HCT116 (cell line): ENCODE data around the gene RBBP8NL. TPM values are rescaled to one million over a fixed set of nuclear protein-coding genes. Genes with fewer than 3 reads are reported as not detected.

Source experiments
- ATAC-seq: fragments of 200-7000 bp; cut with Tn5 transposase; 2 replicates; pipeline ENCODE4 v1.9.1; 2020; ENCODE audit warnings: mild to moderate bottlenecking, moderate library complexity
- BruUV-seq: library from RNA; stranded (reverse); fragments of 400-500 nt; replicated peaks from 2 replicates; lab custom pipeline; 2021; lab: Mats Ljungman, UMichigan
- CTCF ChIA-PET: fragments of 300-600 bp; sonication (Branson Sonifier 250); formaldehyde crosslinking; loops from one replicate; lab custom pipeline; 2021; ENCODE audit warnings: antibody characterized with exemption; lab: Charles Lee
- POLR2A ChIA-PET: fragments of 300-600, 350-600 bp; sonication (Branson Sonifier 250); formaldehyde crosslinking; loops from one replicate; lab custom pipeline; 2021; ENCODE audit warnings: antibody characterized with exemption; lab: Charles Lee
- RAD21 ChIA-PET, 2 experiments: fragments of 300-600 bp; sonication (Branson Sonifier 250); formaldehyde crosslinking; loops; one replicate each; lab custom pipeline; 2023; ENCODE audit warnings: low total read pairs in 2 of 2; ENCODE audit not compliant: uncharacterized antibody in 2 of 2, unreplicated experiment in 2 of 2, low non-redundant PET in 1 of 2; lab: Charles Lee
- DNase-seq: peaks from one replicate; pipeline ENCODE4 v3.0.0-alpha.2; 2010; ENCODE audit warnings: low read depth, low spot score
- H2AFZ ChIP-seq: fragments of 200-600 bp; shearing (Covaris generic), sonication (generic); 2 replicates; pipeline ENCODE4 v1.6.1; 2017; ENCODE audit warnings: low read depth, mixed run types, mixed read lengths, antibody characterized with exemption, low read length; ENCODE audit not compliant: poor library complexity, severe bottlenecking
- H3K27ac ChIP-seq: 2 replicates; pipeline ENCODE4 v1.5.1; 2012; ENCODE audit warnings: low read depth, low read length
- H3K27me3 ChIP-seq: fragments of 200-600 bp; sonication (generic); 2 replicates; pipeline ENCODE4 v1.6.1; 2016; ENCODE audit warnings: mixed run types, low read length, mixed read lengths; ENCODE audit not compliant: insufficient read depth
- H3K36me3 ChIP-seq, 2 experiments: fragments of 200-500 bp in 1 of 2; fragments of 200-600 bp in 1 of 2; sonication (Bioruptor generic) in 1 of 2; sonication (generic) in 1 of 2; 2 replicates each; pipeline versions ENCODE4 v1.5.1 to v1.6.1; 2014 to 2016; ENCODE audit warnings: low read length in 2 of 2, inconsistent platforms in 1 of 2, mixed read lengths in 1 of 2, mixed run types in 1 of 2; ENCODE audit not compliant: insufficient read depth in 2 of 2, control insufficient read depth in 1 of 2
- H3K4me1 ChIP-seq, 2 experiments: fragments of 200-600 bp in 1 of 2; sonication (generic) in 1 of 2; 2 replicates each; pipeline versions ENCODE4 v1.5.1 to v1.6.1; 2012 to 2017; ENCODE audit warnings: low read length in 2 of 2, inconsistent platforms in 1 of 2, mild to moderate bottlenecking in 1 of 2, mixed read lengths in 1 of 2, mixed run types in 1 of 2, moderate library complexity in 1 of 2; ENCODE audit not compliant: insufficient read depth in 2 of 2, control insufficient read depth in 1 of 2
- H3K4me2 ChIP-seq: fragments of 200-600 bp; sonication (generic); 2 replicates; pipeline ENCODE4 v1.6.1; 2017; ENCODE audit warnings: mixed run types, low read length, mixed read lengths
- H3K4me3 ChIP-seq, 2 experiments: fragments of 200-600 bp in 1 of 2; sonication (generic) in 1 of 2; replicated peaks in 1 of 2; 2 replicates each; pipeline ENCODE4 v1.5.1; 2011 to 2016; ENCODE audit warnings: low read length in 2 of 2, control low read depth in 1 of 2, low read depth in 1 of 2, mild to moderate bottlenecking in 1 of 2, mixed read lengths in 1 of 2, mixed run types in 1 of 2
- H3K79me2 ChIP-seq: fragments of 200-600 bp; sonication (generic); 2 replicates; pipeline ENCODE4 v1.6.1; 2017; ENCODE audit warnings: mild to moderate bottlenecking, mixed run types, low read length, moderate library complexity, mixed read lengths; ENCODE audit not compliant: insufficient read depth
- H3K9ac ChIP-seq: fragments of 200-600 bp; sonication (generic); 2 replicates; pipeline ENCODE4 v1.6.1; 2016; ENCODE audit warnings: low read length, mixed read lengths
- H3K9me2 ChIP-seq: fragments of 200-600 bp; sonication (generic), shearing (Covaris generic); 2 replicates; pipeline ENCODE4 v1.6.1; 2017; ENCODE audit warnings: mixed run types, mild to moderate bottlenecking, moderate library complexity; ENCODE audit not compliant: insufficient read depth
- H3K9me3 ChIP-seq, 2 experiments: fragments of 200-500 bp in 1 of 2; fragments of 200-600 bp in 1 of 2; sonication (Bioruptor generic) in 1 of 2; sonication (generic) in 1 of 2; 2 replicates each; pipeline ENCODE4 v1.6.1; 2014 to 2017; ENCODE audit warnings: low read length in 2 of 2, mixed read lengths in 2 of 2, inconsistent platforms in 1 of 2, low read depth in 1 of 2, mild to moderate bottlenecking in 1 of 2, mixed run types in 1 of 2, moderate library complexity in 1 of 2; ENCODE audit not compliant: control insufficient read depth in 1 of 2, insufficient read depth in 1 of 2
- H4K20me1 ChIP-seq: fragments of 200-600 bp; sonication (generic), shearing (Covaris generic); 2 replicates; pipeline ENCODE4 v1.6.1; 2017; ENCODE audit warnings: mixed run types, mild to moderate bottlenecking, moderate library complexity; ENCODE audit not compliant: insufficient read depth
- CEBPB ChIP-seq: IDR thresholded peaks from 2 replicates; pipeline ENCODE4 v1.6.1; 2012; ENCODE audit warnings: low read depth
- EGR1 ChIP-seq: IDR thresholded peaks from 2 replicates; pipeline ENCODE4 v1.6.1; 2012; ENCODE audit warnings: low read depth
- EZH2 ChIP-seq: fragments of 200-600 bp; sonication (generic); IDR thresholded peaks from 2 replicates; pipeline ENCODE4 v1.6.1; 2017; ENCODE audit warnings: antibody characterized with exemption, mixed run types
- EZH2phosphoT487 ChIP-seq: fragments of 200-600 bp; IDR thresholded peaks from 2 replicates; pipeline ENCODE4 v1.6.1; 2018; ENCODE audit warnings: antibody characterized with exemption, borderline replicate concordance
- FOSL1 ChIP-seq: IDR thresholded peaks from 2 replicates; pipeline ENCODE4 v1.6.1; 2012; ENCODE audit warnings: low read depth
- JUND ChIP-seq: IDR thresholded peaks from 2 replicates; pipeline ENCODE4 v1.6.1; 2012
- POLR2A ChIP-seq: IDR thresholded peaks from 2 replicates; pipeline ENCODE4 v1.7.0; 2011; ENCODE audit warnings: borderline replicate concordance; ENCODE audit not compliant: insufficient read depth, insufficient read length; ENCODE audit errors: extremely low read depth
- POLR2AphosphoS5 ChIP-seq: IDR thresholded peaks from 2 replicates; pipeline ENCODE4 v1.6.1; 2011; ENCODE audit warnings: mild to moderate bottlenecking, low read depth, low read length, moderate library complexity
- RAD21 ChIP-seq: IDR thresholded peaks from 2 replicates; pipeline ENCODE4 v1.6.1; 2012; ENCODE audit warnings: low read depth, mild to moderate bottlenecking
- SIN3A ChIP-seq: IDR thresholded peaks from 2 replicates; pipeline ENCODE4 v1.6.1; 2012; ENCODE audit warnings: low read depth
- SP1 ChIP-seq: IDR thresholded peaks from 2 replicates; pipeline ENCODE4 v1.6.1; 2012; ENCODE audit warnings: low read depth
- SRF ChIP-seq: IDR thresholded peaks from 2 replicates; pipeline ENCODE4 v1.6.1; 2012; ENCODE audit warnings: low read depth
- TCF7L2 ChIP-seq: IDR thresholded peaks from 2 replicates; pipeline ENCODE4 v1.7.0; 2011; ENCODE audit warnings: borderline replicate concordance, inconsistent platforms; ENCODE audit not compliant: insufficient read depth, insufficient read length; ENCODE audit errors: extremely low read depth
- intact Hi-C: fragments of 100-400 bp; cut with micrococcal nuclease; formaldehyde crosslinking; loops from 2 replicates; pipeline ENCODE4 v1.10.0; 2022
- total RNA-seq: library from RNA; stranded (reverse); gene quantifications from one replicate; pipeline ENCODE4 v1.2.1, GENCODE V29; 2021; ENCODE audit not compliant: unreplicated experiment
- TF ChIP-seq, protein P1 (sequence below): IDR thresholded peaks from 2 replicates; pipeline ENCODE4 v1.6.1; 2012
- TF ChIP-seq, protein P2 (sequence below): IDR thresholded peaks from 2 replicates; pipeline ENCODE4 v1.6.1; 2012; ENCODE audit warnings: low read depth
- TF ChIP-seq, protein P3 (sequence below), 3 experiments: fragments of 200-600 bp in 1 of 3; sonication (generic) in 1 of 3; IDR thresholded peaks in 2 of 3; conservative IDR thresholded peaks in 1 of 3; 2 replicates each; pipeline ENCODE4 v1.5.1; 2012 to 2017; ENCODE audit warnings: low read depth in 2 of 3, low read length in 2 of 3, antibody characterized with exemption in 1 of 3, borderline replicate concordance in 1 of 3, control low read depth in 1 of 3, mild to moderate bottlenecking in 1 of 3, mixed read lengths in 1 of 3, mixed run types in 1 of 3, moderate library complexity in 1 of 3; ENCODE audit not compliant: insufficient read depth in 1 of 3

RBBP8NL gene
- total RNA-seq, 1 experiment from 2014 or later, result 0.59 TPM

DNA sequence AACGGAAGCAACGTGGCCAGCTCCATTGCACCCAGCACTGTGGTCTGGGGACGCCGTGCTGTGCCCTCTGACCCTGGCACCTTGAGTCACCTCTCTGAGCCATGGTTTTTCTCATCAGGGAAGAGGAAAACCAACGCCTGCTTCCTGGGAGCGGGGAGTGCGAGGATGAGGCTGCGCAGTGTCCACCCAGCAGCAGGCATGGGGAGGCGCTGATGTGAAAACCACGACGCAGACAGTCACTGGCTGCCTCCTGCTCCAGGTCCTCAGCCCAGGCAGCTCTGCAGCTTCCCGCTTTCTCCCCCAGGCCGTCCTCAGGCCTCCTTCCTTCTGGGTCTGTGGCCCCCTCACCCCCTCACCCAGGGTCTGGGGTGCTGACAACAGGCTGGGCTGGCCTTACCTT, 34.5 kb upstream of the RBBP8NL start (continued):
- TF ChIP-seq EZH2phosphoT487 (no peak), FOSL1 (no peak)

DNA sequence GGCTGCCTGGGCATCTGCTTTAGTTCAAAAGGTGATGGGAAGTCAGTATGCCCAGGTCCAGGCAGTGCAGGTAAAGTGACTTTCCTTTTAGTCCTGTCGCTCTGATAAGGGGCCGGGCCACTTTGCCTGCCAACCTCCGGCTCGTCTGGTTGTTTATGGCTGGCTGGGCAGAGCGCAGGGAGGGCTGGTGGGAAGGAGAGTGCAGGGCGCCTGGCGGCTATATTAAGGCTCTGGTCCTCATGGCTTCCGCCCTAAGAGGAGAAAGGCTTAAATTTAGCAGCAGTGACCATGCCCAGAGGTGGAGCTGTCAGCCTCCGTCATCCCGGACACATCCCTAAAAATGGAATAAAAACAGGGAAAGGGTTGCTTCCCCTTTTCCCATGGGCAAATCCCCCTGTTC, 33.8 kb upstream of the RBBP8NL start:
- Histone ChIP-seq H3K9ac (no peak overlapping the region), H4K20me1 (no peaks in the 10 kb centered on the region), H3K4me1 (no peaks in the 10 kb centered on the region), H3K36me3 (no peaks in the 10 kb centered on the region), H3K9me2 (no peaks in the 10 kb centered on the region), H3K27ac (no peak overlapping the region), H3K4me3 (no peak overlapping the region), H3K4me2 (no peak overlapping the region), H3K27me3 (no peaks in the 10 kb centered on the region), H3K9me3 (no peaks in the 10 kb centered on the region), H2AFZ (no peak overlapping the region), H3K79me2 (no peaks in the 10 kb centered on the region)
- POLR2A ChIA-PET, result no interaction called here
- BruUV-seq, result no TSS peak
- intact Hi-C loops, result no loop called here
- TF ChIP-seq POLR2AphosphoS5 (no peak), SP1 (no peak), EGR1 (no peak)
- TF ChIP-seq, protein P1, sequence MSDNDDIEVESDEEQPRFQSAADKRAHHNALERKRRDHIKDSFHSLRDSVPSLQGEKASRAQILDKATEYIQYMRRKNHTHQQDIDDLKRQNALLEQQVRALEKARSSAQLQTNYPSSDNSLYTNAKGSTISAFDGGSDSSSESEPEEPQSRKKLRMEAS, result no peak
- ATAC-seq (no peak), DNase-seq (no peak)
- CTCF ChIA-PET, result no interaction called here
- RAD21 ChIA-PET, result no interaction called here

DNA sequence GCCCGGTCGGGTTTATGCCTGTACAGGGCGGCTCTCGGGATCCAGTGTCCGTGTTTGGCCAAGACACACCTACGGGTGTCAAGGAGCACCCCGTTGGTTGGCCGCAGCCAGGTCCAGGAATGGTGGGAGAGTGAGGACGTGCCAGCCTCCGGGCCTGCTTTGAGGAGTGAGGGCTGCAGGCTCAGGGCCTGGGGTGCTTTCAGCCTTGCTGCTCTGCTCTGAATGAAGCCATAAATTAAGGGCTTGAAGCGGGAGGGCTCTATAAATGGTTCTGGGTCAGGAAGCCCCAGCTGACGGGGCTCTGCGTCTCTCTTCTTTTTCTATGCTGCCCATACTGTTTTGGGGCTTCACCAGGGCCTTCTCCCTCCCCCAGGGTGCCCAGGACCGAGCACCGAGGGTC, 33.3 kb upstream of the RBBP8NL start:
- no peak overlapping the region for H3K4me3 ChIP-seq
- H3K9me2 ChIP-seq, result no peaks in the 10 kb centered on the region
- no peak overlapping the region for H3K27ac ChIP-seq
- H2AFZ ChIP-seq, result no peak overlapping the region
- ATAC-seq, result no peak
- CTCF ChIA-PET, result no interaction called here
- POLR2A ChIA-PET, result no interaction called here
- no peak overlapping the region for H3K9ac ChIP-seq
- no peak for DNase-seq
- H3K36me3 ChIP-seq, result no peaks in the 10 kb centered on the region
- TF ChIP-seq SIN3A (no peak), TCF7L2 (no peak), RAD21 (no peak), POLR2A (no peak), SRF (no peak), CEBPB (no peak), POLR2AphosphoS5 (no peak), FOSL1 (no peak), JUND (no peak), EZH2 (no peak)
- TF ChIP-seq, protein P2, sequence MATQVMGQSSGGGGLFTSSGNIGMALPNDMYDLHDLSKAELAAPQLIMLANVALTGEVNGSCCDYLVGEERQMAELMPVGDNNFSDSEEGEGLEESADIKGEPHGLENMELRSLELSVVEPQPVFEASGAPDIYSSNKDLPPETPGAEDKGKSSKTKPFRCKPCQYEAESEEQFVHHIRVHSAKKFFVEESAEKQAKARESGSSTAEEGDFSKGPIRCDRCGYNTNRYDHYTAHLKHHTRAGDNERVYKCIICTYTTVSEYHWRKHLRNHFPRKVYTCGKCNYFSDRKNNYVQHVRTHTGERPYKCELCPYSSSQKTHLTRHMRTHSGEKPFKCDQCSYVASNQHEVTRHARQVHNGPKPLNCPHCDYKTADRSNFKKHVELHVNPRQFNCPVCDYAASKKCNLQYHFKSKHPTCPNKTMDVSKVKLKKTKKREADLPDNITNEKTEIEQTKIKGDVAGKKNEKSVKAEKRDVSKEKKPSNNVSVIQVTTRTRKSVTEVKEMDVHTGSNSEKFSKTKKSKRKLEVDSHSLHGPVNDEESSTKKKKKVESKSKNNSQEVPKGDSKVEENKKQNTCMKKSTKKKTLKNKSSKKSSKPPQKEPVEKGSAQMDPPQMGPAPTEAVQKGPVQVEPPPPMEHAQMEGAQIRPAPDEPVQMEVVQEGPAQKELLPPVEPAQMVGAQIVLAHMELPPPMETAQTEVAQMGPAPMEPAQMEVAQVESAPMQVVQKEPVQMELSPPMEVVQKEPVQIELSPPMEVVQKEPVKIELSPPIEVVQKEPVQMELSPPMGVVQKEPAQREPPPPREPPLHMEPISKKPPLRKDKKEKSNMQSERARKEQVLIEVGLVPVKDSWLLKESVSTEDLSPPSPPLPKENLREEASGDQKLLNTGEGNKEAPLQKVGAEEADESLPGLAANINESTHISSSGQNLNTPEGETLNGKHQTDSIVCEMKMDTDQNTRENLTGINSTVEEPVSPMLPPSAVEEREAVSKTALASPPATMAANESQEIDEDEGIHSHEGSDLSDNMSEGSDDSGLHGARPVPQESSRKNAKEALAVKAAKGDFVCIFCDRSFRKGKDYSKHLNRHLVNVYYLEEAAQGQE, result no peak
- TF ChIP-seq, protein P3, sequence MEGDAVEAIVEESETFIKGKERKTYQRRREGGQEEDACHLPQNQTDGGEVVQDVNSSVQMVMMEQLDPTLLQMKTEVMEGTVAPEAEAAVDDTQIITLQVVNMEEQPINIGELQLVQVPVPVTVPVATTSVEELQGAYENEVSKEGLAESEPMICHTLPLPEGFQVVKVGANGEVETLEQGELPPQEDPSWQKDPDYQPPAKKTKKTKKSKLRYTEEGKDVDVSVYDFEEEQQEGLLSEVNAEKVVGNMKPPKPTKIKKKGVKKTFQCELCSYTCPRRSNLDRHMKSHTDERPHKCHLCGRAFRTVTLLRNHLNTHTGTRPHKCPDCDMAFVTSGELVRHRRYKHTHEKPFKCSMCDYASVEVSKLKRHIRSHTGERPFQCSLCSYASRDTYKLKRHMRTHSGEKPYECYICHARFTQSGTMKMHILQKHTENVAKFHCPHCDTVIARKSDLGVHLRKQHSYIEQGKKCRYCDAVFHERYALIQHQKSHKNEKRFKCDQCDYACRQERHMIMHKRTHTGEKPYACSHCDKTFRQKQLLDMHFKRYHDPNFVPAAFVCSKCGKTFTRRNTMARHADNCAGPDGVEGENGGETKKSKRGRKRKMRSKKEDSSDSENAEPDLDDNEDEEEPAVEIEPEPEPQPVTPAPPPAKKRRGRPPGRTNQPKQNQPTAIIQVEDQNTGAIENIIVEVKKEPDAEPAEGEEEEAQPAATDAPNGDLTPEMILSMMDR (IDR thresholded peaks at IDR 0.05 in 2 of 3, conservative IDR thresholded peaks at IDR 0.05 in 1 of 3; ENCODE audit: borderline replicate concordance in 1 of 3, insufficient read depth in 1 of 3, low read depth in 2 of 3, low read length in 2 of 3), result no peak
- H3K79me2 ChIP-seq, result no peaks in the 10 kb centered on the region
- no peaks in the 10 kb centered on the region for H3K4me1 ChIP-seq
- intact Hi-C loops, result no loop called here
- no peaks in the 10 kb centered on the region for H3K9me3 ChIP-seq
- no TSS peak for BruUV-seq
- H3K4me2 ChIP-seq, result no peak overlapping the region
- no peaks in the 10 kb centered on the region for H4K20me1 ChIP-seq
- H3K27me3 ChIP-seq, result no peaks in the 10 kb centered on the region
- RAD21 ChIA-PET, result no interaction called here
